ENCODE measurements around the gene CRACR2A.

Gene CRACR2A

DNA sequence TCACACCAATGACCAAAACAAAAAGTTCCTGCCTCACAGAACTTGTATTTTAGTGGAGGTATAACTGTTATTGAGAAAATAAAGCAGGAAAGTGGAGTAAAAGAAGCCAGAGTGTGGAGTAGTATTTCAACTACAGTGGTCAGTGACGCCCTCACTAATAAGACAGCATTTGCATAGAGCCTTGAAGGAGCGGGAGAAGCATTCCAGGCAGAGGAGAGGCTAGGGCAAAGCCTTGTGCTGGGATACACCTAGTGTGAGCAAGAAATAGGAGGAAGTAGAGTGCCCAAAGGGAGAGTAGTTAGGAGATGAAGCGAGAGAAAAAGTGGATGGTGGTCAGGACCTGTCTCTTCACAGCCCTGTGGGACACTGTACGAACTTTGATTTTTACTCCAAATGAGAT, 107.8 kb downstream of the CRACR2A start:
- Histone ChIP-seq H3K27me3 (ENCODE audit: insufficient read depth, low read length) (no peaks in the 10 kb centered on the region), H4K20me1 (ENCODE audit: insufficient read depth, low read length) (no peaks in the 10 kb centered on the region), H3K4me1 (ENCODE audit: insufficient read depth, low read length, severe bottlenecking) (no peaks in the 10 kb centered on the region), H3K4me2 (ENCODE audit: low read length) (no peak overlapping the region), H3K9ac (ENCODE audit: low read length) (no peak overlapping the region), H3F3A (ENCODE audit: insufficient read depth, low read length) (no peaks in the 10 kb centered on the region), H3K27ac (ENCODE audit: low read depth, low read length, poor library complexity, severe bottlenecking) (no peak overlapping the region), H3K4me3 (ENCODE audit: low read depth, low read length, poor library complexity, severe bottlenecking) (no peak overlapping the region), H2AFZ (ENCODE audit: low read length) (no peak overlapping the region), H3K9me2 (ENCODE audit: low read depth, low read length) (no peaks in the 10 kb centered on the region), H3K79me2 (ENCODE audit: insufficient read depth, low read length) (no peaks in the 10 kb centered on the region), H3K36me3 (ENCODE audit: insufficient read depth, low read length) (peaks cover 7% of the 10 kb centered on the region; the same call in 1 of the 2 replicates), H3K9me3 (ENCODE audit: low read length) (no peaks in the 10 kb centered on the region)
- no peak for TF ChIP-seq EZH2 (IDR thresholded peaks at IDR 0.05; ENCODE audit: borderline replicate concordance, low read length)
- TF ChIP-seq, protein P1, sequence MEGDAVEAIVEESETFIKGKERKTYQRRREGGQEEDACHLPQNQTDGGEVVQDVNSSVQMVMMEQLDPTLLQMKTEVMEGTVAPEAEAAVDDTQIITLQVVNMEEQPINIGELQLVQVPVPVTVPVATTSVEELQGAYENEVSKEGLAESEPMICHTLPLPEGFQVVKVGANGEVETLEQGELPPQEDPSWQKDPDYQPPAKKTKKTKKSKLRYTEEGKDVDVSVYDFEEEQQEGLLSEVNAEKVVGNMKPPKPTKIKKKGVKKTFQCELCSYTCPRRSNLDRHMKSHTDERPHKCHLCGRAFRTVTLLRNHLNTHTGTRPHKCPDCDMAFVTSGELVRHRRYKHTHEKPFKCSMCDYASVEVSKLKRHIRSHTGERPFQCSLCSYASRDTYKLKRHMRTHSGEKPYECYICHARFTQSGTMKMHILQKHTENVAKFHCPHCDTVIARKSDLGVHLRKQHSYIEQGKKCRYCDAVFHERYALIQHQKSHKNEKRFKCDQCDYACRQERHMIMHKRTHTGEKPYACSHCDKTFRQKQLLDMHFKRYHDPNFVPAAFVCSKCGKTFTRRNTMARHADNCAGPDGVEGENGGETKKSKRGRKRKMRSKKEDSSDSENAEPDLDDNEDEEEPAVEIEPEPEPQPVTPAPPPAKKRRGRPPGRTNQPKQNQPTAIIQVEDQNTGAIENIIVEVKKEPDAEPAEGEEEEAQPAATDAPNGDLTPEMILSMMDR (IDR thresholded peaks at IDR 0.05; ENCODE audit: low read length), result no peak

DNA sequence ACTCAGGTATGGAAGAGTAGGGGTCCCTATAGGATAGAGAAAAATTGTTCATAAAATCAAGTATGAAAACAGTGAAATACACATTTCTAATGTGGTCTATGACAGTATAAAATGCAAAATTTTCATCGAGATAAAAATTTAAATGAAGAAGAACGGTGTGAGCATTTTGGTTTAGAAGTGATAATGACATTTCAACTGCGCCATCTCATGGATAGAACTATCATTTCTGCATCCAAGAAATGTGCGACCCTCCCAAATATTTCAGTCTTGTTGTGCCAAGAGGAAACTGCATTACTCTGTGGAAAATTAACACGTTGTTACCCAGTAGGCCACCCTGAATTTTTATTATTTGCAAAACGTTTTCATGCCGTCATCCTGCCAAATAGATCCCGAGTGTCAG, 108.8 kb downstream of the CRACR2A start:
- Histone ChIP-seq H3K4me2 (ENCODE audit: low read length) (no peak overlapping the region), H2AFZ (ENCODE audit: low read length) (no peak overlapping the region), H3K27ac (ENCODE audit: low read depth, low read length, poor library complexity, severe bottlenecking) (no peak overlapping the region), H3K27me3 (ENCODE audit: insufficient read depth, low read length) (no peaks in the 10 kb centered on the region), H3K36me3 (ENCODE audit: insufficient read depth, low read length) (peaks cover 7% of the 10 kb centered on the region; the same call in 1 of the 2 replicates), H3K79me2 (ENCODE audit: insufficient read depth, low read length) (no peaks in the 10 kb centered on the region), H3K4me1 (ENCODE audit: insufficient read depth, low read length, severe bottlenecking) (no peaks in the 10 kb centered on the region), H4K20me1 (ENCODE audit: insufficient read depth, low read length) (no peaks in the 10 kb centered on the region), H3K9me3 (ENCODE audit: low read length) (no peaks in the 10 kb centered on the region), H3F3A (ENCODE audit: insufficient read depth, low read length) (no peaks in the 10 kb centered on the region), H3K4me3 (ENCODE audit: low read depth, low read length, poor library complexity, severe bottlenecking) (no peak overlapping the region), H3K9me2 (ENCODE audit: low read depth, low read length) (no peaks in the 10 kb centered on the region), H3K9ac (ENCODE audit: low read length) (no peak overlapping the region)
- TF ChIP-seq, protein P1 (IDR thresholded peaks at IDR 0.05; ENCODE audit: low read length), result no peak
- TF ChIP-seq EZH2 (IDR thresholded peaks at IDR 0.05; ENCODE audit: borderline replicate concordance, low read length), result no peak

DNA sequence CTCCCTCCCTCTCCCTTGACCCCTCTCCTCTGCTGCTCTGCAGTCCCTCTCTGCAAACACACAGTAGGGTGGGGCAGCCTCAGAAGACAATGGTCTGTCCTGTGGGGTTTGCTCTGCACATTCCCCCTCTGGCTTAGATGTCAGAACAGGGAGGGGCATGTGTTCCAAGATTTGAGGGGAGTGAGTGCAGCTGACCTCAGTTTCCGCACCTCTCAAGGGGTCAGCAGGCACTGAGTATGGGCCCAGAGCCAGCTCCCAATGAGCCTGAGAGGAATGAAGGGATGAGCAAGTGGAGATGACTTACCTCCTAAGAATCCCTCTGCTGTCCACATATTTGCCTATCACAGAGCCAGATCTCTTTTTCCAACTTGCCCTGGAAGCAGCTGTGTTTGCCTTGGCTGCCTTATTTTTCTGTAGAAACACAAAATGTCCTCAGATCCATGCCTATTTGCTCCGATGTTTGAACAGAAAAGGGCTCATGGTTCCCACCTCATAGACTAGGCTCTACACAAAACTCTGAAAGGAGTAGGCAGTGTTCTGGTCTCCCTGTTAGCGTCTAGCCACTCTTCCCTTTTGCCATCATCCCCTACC, 111.4 kb downstream of the CRACR2A start:
- Histone ChIP-seq H3K79me2 (ENCODE audit: insufficient read depth, low read length) (no peaks in the 10 kb centered on the region), H3K9me2 (ENCODE audit: low read depth, low read length) (no peaks in the 10 kb centered on the region), H3K4me3 (ENCODE audit: low read depth, low read length, poor library complexity, severe bottlenecking) (no peak overlapping the region), H3K36me3 (ENCODE audit: insufficient read depth, low read length) (0 out of 2 replicates have a peak, but pooled peaks cover 5% of the 10 kb centered on the region), H3K9ac (ENCODE audit: low read length) (no peak overlapping the region), H3K27me3 (ENCODE audit: insufficient read depth, low read length) (no peaks in the 10 kb centered on the region), H4K20me1 (ENCODE audit: insufficient read depth, low read length) (no peaks in the 10 kb centered on the region), H2AFZ (ENCODE audit: low read length) (no peak overlapping the region), H3K4me1 (ENCODE audit: insufficient read depth, low read length, severe bottlenecking) (no peaks in the 10 kb centered on the region), H3K4me2 (ENCODE audit: low read length) (no peak overlapping the region), H3F3A (ENCODE audit: insufficient read depth, low read length) (no peaks in the 10 kb centered on the region), H3K27ac (ENCODE audit: low read depth, low read length, poor library complexity, severe bottlenecking) (no peak overlapping the region), H3K9me3 (ENCODE audit: low read length) (no peaks in the 10 kb centered on the region)
- TF ChIP-seq, protein P1 (IDR thresholded peaks at IDR 0.05; ENCODE audit: low read length), result no peak
- no peak for TF ChIP-seq EZH2 (IDR thresholded peaks at IDR 0.05; ENCODE audit: borderline replicate concordance, low read length)

All from OCI-LY1 (cell line).